AG10803 (cell line): ENCODE data around the gene NAALAD2.
"Not testable (repeated sequence)": the region's sequence is repeated elsewhere in the genome, so short reads cannot be mapped to it uniquely, and the experiment has no call there.

Experiments used
- DNase-seq: peaks from one replicate; pipeline ENCODE4 v3.0.0; 2010; ENCODE audit warnings: low read depth
- H3K4me3 ChIP-seq: 2 replicates; pipeline ENCODE4 v1.5.1; 2011; ENCODE audit warnings: mild to moderate bottlenecking, low read length, control low read depth
- TF ChIP-seq, protein P1 (sequence below): conservative IDR thresholded peaks from 2 replicates; pipeline ENCODE4 v1.5.1; 2011; ENCODE audit warnings: mild to moderate bottlenecking, low read length, control low read depth, inconsistent platforms

The NAALAD2 gene

GRCh38 chr11:90229791-90230190 is 95.3 kb downstream of the NAALAD2 start:
- H3K4me3 ChIP-seq, result no peak overlapping the region
- no peak for DNase-seq
- TF ChIP-seq, protein P1, sequence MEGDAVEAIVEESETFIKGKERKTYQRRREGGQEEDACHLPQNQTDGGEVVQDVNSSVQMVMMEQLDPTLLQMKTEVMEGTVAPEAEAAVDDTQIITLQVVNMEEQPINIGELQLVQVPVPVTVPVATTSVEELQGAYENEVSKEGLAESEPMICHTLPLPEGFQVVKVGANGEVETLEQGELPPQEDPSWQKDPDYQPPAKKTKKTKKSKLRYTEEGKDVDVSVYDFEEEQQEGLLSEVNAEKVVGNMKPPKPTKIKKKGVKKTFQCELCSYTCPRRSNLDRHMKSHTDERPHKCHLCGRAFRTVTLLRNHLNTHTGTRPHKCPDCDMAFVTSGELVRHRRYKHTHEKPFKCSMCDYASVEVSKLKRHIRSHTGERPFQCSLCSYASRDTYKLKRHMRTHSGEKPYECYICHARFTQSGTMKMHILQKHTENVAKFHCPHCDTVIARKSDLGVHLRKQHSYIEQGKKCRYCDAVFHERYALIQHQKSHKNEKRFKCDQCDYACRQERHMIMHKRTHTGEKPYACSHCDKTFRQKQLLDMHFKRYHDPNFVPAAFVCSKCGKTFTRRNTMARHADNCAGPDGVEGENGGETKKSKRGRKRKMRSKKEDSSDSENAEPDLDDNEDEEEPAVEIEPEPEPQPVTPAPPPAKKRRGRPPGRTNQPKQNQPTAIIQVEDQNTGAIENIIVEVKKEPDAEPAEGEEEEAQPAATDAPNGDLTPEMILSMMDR, result no peak

GRCh38 chr11:90234977-90235376 is 100.5 kb downstream of the NAALAD2 start:
- TF ChIP-seq, protein P1, result no peak
- DNase-seq, result no peak
- no peak overlapping the region for H3K4me3 ChIP-seq

GRCh38 chr11:90235526-90235925 is 101.1 kb downstream of the NAALAD2 start:
- no peak for DNase-seq
- TF ChIP-seq, protein P1, result no peak
- no peak overlapping the region for H3K4me3 ChIP-seq

- H3K4me3 ChIP-seq, result no peak overlapping the region
- TF ChIP-seq, protein P1, result no peak
- DNase-seq, result no peak
Measured at GRCh38 chr11:90237004-90237403, 102.5 kb downstream of the NAALAD2 start.

GRCh38 chr11:90239967-90240636 is 105.6 kb downstream of the NAALAD2 start:
- not testable (repeated sequence) for H3K4me3 ChIP-seq, DNase-seq

GRCh38 chr11:90241414-90241813 is 107.0 kb downstream of the NAALAD2 start:
- TF ChIP-seq, protein P1, result no peak
- no peak for DNase-seq
- H3K4me3 ChIP-seq, result no peak overlapping the region
